Measurements from ENCODE around the gene CELSR1. TPM values are rescaled to one million over a fixed set of nuclear protein-coding genes. Genes with fewer than 3 reads are reported as not detected.

The CELSR1 gene
- total RNA-seq, 1 experiment from 2014 or later: 19.6 TPM

- POLR2A ChIA-PET: no interaction called here
- CTCF ChIA-PET: interaction anchor here (3.3 to 8.3 kb wide), 2 partner anchors 176 to 177 kb away, joined by 18 to 146 read pairs; no protein-coding TSS in a partner anchor
- no peaks in the 10 kb centered on the region for H3K27me3 ChIP-seq (ENCODE audit: insufficient read depth, low read length)
- H3K9ac ChIP-seq (ENCODE audit: low read length): no peak overlapping the region
- RAD21 ChIA-PET (ENCODE audit: low non-redundant PET in 1 of 2, low total read pairs in 2 of 2, uncharacterized antibody in 2 of 2, unreplicated experiment in 2 of 2): no interaction called here
- intact Hi-C loops (cut with micrococcal nuclease): no loop called here
- H3K4me2 ChIP-seq (ENCODE audit: low read length): no peak overlapping the region
- H3K27ac ChIP-seq (ENCODE audit: low read depth, low read length): no peak overlapping the region
- no peaks in the 10 kb centered on the region for H3K9me3 ChIP-seq (ENCODE audit: control insufficient read depth in 1 of 2, insufficient read depth in 1 of 2, low read depth in 1 of 2, low read length in 2 of 2)
- H2AFZ ChIP-seq (ENCODE audit: low read depth, low read length, poor library complexity, severe bottlenecking): no peak overlapping the region
- ATAC-seq (no peak), DNase-seq (ENCODE audit: low read depth, low spot score) (no peak)
- H3K4me3 ChIP-seq (replicated peaks in 1 of 2; ENCODE audit: low read depth in 1 of 2, low read length in 2 of 2): no peak overlapping the region
- no peaks in the 10 kb centered on the region for H3K9me2 ChIP-seq (ENCODE audit: insufficient read depth)
- TF ChIP-seq POLR2AphosphoS5 (IDR thresholded peaks at IDR 0.05; ENCODE audit: low read depth, low read length): no peak
- TF ChIP-seq, protein P1, sequence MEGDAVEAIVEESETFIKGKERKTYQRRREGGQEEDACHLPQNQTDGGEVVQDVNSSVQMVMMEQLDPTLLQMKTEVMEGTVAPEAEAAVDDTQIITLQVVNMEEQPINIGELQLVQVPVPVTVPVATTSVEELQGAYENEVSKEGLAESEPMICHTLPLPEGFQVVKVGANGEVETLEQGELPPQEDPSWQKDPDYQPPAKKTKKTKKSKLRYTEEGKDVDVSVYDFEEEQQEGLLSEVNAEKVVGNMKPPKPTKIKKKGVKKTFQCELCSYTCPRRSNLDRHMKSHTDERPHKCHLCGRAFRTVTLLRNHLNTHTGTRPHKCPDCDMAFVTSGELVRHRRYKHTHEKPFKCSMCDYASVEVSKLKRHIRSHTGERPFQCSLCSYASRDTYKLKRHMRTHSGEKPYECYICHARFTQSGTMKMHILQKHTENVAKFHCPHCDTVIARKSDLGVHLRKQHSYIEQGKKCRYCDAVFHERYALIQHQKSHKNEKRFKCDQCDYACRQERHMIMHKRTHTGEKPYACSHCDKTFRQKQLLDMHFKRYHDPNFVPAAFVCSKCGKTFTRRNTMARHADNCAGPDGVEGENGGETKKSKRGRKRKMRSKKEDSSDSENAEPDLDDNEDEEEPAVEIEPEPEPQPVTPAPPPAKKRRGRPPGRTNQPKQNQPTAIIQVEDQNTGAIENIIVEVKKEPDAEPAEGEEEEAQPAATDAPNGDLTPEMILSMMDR (IDR thresholded peaks at IDR 0.05 in 2 of 3, conservative IDR thresholded peaks at IDR 0.05 in 1 of 3; ENCODE audit: borderline replicate concordance in 1 of 3, insufficient read depth in 1 of 3, low read depth in 2 of 3, low read length in 2 of 3): no peak
- TF ChIP-seq ZBTB33 (IDR thresholded peaks at IDR 0.05; ENCODE audit: extremely low read depth, insufficient replicate concordance, low read length): no peak
- TF ChIP-seq ZNF274 (IDR thresholded peaks at IDR 0.05; ENCODE audit: low read depth, low read length): no peak
- no peak for TF ChIP-seq SIN3A (IDR thresholded peaks at IDR 0.05; ENCODE audit: low read depth)
- TF ChIP-seq YY1 (IDR thresholded peaks at IDR 0.05; ENCODE audit: extremely low read depth, insufficient replicate concordance, low read depth, low read length): no peak
- TF ChIP-seq CEBPB (IDR thresholded peaks at IDR 0.05; ENCODE audit: low read depth): no peak
- no peak for TF ChIP-seq EZH2phosphoT487 (IDR thresholded peaks at IDR 0.05; ENCODE audit: borderline replicate concordance)
- TF ChIP-seq ELF1 (IDR thresholded peaks at IDR 0.05; ENCODE audit: borderline replicate concordance, low read depth): no peak
- TF ChIP-seq TCF7L2 (IDR thresholded peaks at IDR 0.05; ENCODE audit: borderline replicate concordance, extremely low read depth, insufficient read depth, insufficient read length): no peak
- no peak for TF ChIP-seq JUND (IDR thresholded peaks at IDR 0.05)
- no peaks in the 10 kb centered on the region for H3K79me2 ChIP-seq (ENCODE audit: insufficient read depth, low read length)
- H4K20me1 ChIP-seq (ENCODE audit: insufficient read depth): no peaks in the 10 kb centered on the region
- H3K36me3 ChIP-seq (ENCODE audit: control insufficient read depth in 1 of 2, insufficient read depth in 2 of 2, low read length in 2 of 2): no peaks in the 10 kb centered on the region
- peaks cover 0 to 19% of the 10 kb centered on the region in 2 experiments; a peak in 2 of 4 replicates for H3K4me1 ChIP-seq (ENCODE audit: control insufficient read depth in 1 of 2, insufficient read depth in 2 of 2, low read length in 2 of 2)
- BruUV-seq (replicated peaks): no TSS peak
Measured at GRCh38 chr22:46545086-46545792, 7.8 kb upstream of the CELSR1 start.
